GM19043 (cell line): Measurements from ENCODE around the gene CHD6.

Experiments
- ATAC-seq: cut with Tn5 transposase; IDR thresholded peaks from one replicate; pipeline ENCODE4 v1.9.1; 2021; ENCODE audit warnings: low read depth; ENCODE audit not compliant: unreplicated experiment

The CHD6 gene

GRCh38 chr20:41406896-41407444 lies 211.2 kb downstream of the CHD6 start:
- no peak for ATAC-seq

DNA sequence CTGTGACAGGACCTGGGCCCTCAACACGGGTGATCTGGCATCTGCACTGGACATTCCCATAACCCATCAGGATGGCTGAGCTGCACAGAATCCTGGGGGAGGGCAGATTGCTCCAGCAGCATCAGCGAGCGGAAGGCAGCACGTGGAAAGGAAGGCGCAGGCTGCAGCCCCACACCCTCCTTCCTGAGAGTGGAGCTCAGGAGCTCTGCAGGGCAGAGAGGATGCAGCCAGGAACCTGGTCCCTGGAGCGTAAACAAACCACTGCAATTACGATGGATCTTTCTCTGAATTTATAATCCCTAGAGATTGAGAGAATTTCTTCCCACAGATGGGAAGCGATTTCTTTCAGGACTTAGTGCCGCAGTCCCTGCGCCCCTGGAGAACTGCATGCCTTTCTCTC lies 211.8 kb downstream of the CHD6 start:
- no peak for ATAC-seq

GRCh38 chr20:41405436-41405835 lies 212.7 kb downstream of the CHD6 start:
- no peak for ATAC-seq

GRCh38 chr20:41403604-41404003 lies 214.6 kb downstream of the CHD6 start:
- ATAC-seq, result no peak

- no peak for ATAC-seq
Observed at GRCh38 chr20:41398408-41398807, 219.8 kb downstream of the CHD6 start.

DNA sequence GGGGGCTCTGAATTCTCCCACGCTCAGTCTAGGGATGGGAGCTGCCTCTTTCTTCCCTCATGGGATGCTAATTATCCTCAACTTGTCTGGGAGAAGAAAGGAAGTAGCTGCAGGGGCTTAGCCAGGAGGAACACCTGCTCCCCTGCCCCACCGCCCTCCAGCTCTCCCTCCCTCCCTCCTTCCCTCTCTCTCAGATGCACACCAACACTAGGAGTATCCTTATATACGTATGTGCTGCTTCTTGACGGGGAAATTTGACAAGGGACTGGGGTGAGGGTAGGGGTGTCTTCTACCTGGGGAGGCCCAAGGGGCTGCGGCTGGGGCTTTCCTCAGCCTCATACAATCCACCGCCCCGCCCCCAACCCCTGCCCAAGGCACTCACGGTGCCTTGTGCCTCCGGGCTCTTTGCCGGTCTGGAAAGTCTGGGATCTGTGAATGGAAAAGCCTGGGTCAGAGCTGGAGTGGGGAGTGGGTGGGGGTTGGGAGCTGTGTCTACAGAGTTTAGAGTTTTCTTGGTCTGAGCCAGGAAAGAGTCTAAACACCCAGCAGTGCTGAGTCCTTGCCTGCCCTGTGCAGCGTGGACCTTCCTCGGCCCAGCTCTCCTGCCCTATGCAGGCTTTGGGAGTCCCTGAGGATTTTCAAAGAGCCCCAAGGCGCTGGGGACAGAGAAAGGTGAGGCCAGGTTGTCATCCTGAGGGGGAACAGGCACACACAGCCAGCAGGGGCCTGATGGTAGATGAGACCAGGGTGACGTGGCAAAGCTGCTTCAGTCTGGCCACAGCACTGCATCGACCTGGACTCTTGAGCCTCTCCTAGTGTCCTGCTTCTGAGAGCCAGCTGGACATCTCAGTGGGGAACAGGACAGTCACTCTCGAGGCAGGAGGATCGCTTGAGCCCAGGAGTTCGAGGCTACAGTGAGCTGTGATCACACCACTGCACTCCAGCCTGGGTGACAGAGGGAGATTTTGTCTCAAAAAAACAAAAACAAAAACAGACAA lies 222.2 kb downstream of the CHD6 start:
- no peak for ATAC-seq

GRCh38 chr20:41394931-41395666 lies 223.1 kb downstream of the CHD6 start:
- no peak for ATAC-seq

DNA sequence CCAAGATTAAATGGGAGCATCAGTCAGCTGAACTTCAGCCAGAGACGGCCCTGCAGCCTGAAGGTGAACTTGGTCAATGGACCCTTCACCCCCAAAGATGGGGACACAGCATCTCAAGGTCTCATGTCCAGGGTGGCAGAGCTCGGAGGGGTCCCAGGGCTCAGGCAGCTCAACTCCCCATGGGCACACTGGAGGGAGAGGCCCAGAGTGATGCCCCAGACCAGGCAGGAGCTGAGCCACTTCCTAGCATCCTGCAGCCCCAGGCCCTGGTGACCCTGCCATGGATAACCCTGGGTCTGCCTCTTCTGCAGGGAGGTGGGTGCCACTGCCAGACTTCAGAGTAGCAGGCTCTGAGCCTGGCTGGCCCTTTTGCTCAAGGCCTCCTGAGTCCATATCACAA lies 224.1 kb downstream of the CHD6 start:
- no peak for ATAC-seq

DNA sequence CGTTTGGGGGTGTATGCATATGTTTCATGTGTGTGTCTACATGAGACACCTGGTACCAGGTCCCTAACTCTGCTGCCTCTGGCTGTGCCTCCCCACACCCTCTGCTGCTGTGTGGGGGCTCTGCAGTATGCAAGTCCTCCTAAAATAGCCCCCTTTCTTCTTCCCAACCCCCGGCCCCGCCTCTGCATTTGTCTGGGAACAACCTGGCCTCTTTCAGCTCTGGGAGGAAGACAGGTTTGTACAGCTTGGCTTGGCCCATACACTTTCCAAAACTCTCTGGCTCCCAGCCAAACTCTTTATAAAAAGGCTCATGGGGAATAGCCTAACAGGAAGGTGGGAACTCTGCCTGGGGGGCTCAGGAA lies 224.5 kb downstream of the CHD6 start:
- ATAC-seq, result no peak

- ATAC-seq, result no peak
Observed at GRCh38 chr20:41392871-41393704, 225.1 kb downstream of the CHD6 start.

GRCh38 chr20:41392295-41392694 lies 225.9 kb downstream of the CHD6 start:
- ATAC-seq, result no peak

DNA sequence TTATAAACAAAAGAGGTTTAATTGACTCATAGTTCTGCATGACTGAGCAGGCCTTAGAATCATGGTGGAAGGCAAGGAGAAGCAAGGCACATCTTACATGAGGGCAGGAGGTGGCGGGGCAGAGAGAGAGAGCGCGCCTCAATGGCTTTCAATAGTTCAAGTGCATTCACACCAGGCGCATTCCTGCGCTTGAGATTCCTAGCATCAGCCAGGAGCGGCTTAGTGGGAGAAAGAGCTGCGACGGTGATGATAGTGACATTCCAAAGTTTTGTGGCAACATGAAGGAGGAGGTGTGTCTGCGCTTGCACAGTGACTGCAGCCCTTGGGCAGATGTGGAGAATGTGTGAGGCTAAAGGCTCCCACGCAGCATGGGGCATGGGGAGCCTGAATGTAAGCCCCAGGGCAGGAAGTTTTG lies 226.6 kb downstream of the CHD6 start:
- ATAC-seq, result no peak

DNA sequence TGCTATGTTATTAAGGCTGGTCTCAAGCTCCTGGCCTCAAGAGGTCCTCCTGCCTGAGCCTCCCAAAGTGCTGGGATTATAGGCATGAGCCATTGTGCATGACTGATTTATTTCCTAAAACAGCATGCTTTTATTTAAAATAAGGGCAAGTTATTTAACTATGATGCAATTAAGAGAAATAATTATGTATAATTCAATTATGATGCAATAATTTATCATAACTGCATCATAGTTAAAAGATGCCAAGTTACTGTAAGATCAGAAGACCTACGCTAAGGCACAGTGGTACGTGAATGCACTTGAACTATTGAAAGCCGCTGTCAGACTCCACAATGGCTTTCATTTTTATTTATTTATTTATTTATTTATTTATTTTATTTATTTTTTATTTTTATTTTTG lies 227.3 kb downstream of the CHD6 start:
- no peak for ATAC-seq

- no peak for ATAC-seq
Observed at GRCh38 chr20:41387444-41387851, 230.7 kb downstream of the CHD6 start.

DNA sequence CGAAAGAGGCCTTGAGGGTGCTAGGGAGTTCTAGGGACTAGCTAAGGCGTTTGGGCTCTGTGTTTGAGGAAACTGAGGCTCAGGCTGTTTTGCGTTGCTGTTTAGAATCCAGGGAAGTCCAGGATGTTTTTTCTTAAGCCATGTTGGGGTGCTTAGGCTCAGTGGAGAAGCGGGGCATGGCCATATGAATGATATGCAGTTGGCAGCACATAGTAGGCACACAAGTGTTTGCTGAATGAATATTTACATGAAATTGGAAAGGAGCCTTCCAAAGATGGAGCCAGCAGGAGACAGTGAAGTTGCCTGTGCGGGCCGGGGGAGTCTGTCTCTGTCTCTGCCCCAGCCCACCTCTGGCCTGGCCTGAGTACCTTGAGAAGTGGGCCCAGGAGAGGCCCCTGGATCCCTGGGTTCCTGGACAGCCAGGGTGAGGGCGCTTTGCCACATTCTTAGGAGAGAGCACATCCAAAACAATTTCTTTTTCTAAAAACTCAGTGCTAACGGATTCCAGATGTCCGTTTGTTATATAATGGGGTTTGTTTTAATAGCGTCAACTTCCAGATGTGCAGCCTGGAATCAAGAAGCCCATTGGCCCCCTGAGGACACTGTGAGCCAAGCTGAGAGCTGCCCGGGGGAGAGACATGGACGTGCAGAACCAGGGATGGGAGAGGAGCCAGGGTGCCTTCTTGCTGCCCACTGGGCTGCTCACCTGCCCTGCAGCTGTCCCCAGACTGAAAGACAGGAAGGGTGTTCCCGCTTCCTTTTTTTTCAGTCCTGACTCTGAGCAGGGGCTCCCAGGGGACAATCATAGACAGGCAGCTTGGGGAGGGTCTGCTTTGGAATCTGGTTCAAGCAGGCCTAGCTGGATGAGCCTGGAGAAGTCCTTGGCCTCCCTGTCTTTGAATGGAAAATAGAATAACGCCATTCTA lies 231.4 kb downstream of the CHD6 start:
- no peak for ATAC-seq

DNA sequence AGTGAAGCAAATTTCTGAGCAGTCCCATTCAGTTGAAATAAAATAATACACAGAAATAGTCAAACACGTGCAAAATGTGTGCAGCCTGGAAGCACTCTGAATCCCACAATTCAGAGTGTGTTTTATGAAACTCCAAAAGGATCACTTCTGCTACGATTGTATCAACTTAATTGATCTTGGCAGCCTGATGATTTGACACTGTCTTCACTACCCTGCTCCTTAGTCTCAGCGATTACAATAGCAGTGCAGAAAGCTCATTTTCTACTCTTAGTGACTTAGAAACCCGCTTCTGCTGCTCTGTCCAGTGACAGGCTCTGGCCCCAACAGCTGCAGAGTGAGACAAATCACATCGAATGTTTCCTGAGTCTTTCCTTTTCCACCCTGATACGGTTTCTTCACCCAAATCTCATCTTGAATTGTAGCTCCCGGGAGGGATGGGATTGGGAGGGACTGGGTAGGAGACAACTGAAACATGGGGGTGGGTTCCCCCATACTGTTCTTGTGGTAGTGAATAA lies 235.3 kb downstream of the CHD6 start:
- no peak for ATAC-seq

DNA sequence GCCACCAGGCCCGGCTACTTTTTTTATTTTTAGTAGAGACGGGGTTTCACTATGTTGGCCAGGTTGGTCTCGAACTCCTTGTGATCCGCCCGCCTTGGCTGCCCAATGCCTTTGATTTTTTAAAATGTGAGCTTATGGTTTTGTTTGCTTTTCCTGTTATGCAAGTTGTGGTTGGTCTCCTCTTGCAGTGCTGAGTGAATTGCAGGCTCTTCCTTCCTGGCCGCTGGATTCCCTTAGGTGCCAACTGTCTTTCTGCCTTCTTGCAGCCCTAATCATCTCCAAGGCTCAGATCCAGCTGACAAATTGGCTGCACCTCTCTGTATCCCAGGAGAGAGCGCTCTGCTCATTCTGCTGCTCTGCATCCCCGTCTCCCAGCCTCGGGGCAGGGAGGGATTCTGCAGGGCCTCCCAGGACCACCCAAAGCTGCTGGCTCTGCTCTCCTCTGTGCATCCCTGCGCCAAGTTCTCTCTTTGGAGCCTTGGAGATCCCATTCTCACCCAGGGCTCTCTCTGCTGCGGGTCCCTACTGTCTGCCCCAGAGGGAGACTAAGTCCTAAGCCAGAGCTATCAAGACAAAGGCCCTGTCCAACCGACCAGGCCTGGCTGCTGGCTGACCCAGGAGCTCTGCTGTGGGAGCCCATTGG lies 237.5 kb downstream of the CHD6 start:
- no peak for ATAC-seq

GRCh38 chr20:41379551-41379950 lies 238.6 kb downstream of the CHD6 start:
- no peak for ATAC-seq

DNA sequence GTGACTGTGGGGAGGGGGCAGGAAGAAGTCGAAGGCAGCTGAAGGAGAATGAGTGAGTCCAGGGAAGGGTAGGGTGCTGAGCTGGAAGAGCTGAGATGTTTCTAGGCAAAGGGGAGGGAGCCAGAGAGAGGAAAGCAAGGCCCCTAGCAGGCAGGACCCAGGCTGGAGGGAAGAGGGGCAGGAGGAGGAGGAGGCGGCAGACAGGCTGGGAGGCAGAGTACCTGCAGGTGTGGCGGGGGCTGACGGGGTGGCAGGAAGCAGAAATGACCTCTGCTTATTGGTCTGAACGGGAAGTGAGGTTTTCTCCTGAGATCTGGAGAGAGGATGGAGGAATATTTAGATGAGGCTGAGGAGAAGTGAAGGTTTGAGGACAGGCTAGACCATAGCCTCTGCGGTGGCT lies 240.9 kb downstream of the CHD6 start:
- no peak for ATAC-seq
